ENCODE data around the gene NSD1. TPM values are rescaled to one million over a fixed set of nuclear protein-coding genes. Genes with fewer than 3 reads are reported as not detected.

NSD1 gene
- polyA plus RNA-seq, 1 donor from 2014 or later = 12.8 TPM

DNA sequence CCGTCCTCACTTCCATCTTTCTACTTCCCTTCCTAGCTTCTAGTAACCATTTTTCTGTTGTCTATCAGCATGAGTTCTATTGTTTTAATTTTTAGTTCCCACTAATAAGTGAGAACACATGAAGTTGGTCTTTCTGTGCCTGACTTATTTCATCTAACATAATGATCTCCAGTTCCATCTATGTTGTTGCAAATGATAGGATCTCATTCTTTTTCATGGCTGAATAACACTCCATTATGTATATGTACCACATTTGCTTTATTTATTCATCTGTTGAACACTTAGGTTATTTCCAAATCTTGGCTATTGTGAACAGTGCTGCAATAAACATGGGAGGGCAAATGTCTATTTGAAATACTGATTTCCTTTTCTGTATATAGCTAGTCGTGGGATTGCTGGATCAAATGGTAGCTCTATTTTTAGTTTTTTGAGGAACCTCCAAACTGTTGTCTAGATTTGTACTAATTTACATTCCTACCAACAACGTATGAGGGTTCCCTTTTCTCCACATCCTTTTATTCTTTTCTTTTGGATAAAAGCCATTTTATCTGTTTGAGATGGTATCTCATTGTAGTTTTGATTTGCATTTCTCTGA is 50.3 kb downstream of the NSD1 start:
- Histone ChIP-seq H3K4me3 (ENCODE audit: low read length) (no peak overlapping the region), H2AFZ (ENCODE audit: low read depth, low read length) (no peak overlapping the region), H3K36me3 (ENCODE audit: insufficient read depth, low read length) (no peaks in the 10 kb centered on the region), H3K4me2 (ENCODE audit: low read length) (no peak overlapping the region), H3K27ac (ENCODE audit: low read length) (no peak overlapping the region), H3F3A (ENCODE audit: insufficient read depth, low read length, poor library complexity, severe bottlenecking) (no peaks in the 10 kb centered on the region), H3K9me2 (ENCODE audit: insufficient read depth, low read length) (no peaks in the 10 kb centered on the region), H3K9me3 (ENCODE audit: low read length) (no peaks in the 10 kb centered on the region), H3K9ac (ENCODE audit: low read length) (no peak overlapping the region), H4K20me1 (ENCODE audit: insufficient read depth) (no peaks in the 10 kb centered on the region), H3K27me3 (ENCODE audit: insufficient read depth, low read depth, low read length) (no peaks in the 10 kb centered on the region), H3K79me2 (replicated peaks; ENCODE audit: insufficient read depth, low read length) (peaks cover 11% of the 10 kb centered on the region)
- TF ChIP-seq TAF1 (IDR thresholded peaks at IDR 0.05; ENCODE audit: low read depth) = no peak
- TF ChIP-seq EZH2 (IDR thresholded peaks at IDR 0.05; ENCODE audit: borderline replicate concordance, insufficient read depth, low read length, poor library complexity, severe bottlenecking) = no peak
- TF ChIP-seq, protein P1, sequence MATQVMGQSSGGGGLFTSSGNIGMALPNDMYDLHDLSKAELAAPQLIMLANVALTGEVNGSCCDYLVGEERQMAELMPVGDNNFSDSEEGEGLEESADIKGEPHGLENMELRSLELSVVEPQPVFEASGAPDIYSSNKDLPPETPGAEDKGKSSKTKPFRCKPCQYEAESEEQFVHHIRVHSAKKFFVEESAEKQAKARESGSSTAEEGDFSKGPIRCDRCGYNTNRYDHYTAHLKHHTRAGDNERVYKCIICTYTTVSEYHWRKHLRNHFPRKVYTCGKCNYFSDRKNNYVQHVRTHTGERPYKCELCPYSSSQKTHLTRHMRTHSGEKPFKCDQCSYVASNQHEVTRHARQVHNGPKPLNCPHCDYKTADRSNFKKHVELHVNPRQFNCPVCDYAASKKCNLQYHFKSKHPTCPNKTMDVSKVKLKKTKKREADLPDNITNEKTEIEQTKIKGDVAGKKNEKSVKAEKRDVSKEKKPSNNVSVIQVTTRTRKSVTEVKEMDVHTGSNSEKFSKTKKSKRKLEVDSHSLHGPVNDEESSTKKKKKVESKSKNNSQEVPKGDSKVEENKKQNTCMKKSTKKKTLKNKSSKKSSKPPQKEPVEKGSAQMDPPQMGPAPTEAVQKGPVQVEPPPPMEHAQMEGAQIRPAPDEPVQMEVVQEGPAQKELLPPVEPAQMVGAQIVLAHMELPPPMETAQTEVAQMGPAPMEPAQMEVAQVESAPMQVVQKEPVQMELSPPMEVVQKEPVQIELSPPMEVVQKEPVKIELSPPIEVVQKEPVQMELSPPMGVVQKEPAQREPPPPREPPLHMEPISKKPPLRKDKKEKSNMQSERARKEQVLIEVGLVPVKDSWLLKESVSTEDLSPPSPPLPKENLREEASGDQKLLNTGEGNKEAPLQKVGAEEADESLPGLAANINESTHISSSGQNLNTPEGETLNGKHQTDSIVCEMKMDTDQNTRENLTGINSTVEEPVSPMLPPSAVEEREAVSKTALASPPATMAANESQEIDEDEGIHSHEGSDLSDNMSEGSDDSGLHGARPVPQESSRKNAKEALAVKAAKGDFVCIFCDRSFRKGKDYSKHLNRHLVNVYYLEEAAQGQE (IDR thresholded peaks at IDR 0.05; ENCODE audit: borderline replicate concordance) = no peak
- no peak for TF ChIP-seq SMC3 (conservative IDR thresholded peaks at IDR 0.05; ENCODE audit: poor library complexity)
- TF ChIP-seq, protein P2, sequence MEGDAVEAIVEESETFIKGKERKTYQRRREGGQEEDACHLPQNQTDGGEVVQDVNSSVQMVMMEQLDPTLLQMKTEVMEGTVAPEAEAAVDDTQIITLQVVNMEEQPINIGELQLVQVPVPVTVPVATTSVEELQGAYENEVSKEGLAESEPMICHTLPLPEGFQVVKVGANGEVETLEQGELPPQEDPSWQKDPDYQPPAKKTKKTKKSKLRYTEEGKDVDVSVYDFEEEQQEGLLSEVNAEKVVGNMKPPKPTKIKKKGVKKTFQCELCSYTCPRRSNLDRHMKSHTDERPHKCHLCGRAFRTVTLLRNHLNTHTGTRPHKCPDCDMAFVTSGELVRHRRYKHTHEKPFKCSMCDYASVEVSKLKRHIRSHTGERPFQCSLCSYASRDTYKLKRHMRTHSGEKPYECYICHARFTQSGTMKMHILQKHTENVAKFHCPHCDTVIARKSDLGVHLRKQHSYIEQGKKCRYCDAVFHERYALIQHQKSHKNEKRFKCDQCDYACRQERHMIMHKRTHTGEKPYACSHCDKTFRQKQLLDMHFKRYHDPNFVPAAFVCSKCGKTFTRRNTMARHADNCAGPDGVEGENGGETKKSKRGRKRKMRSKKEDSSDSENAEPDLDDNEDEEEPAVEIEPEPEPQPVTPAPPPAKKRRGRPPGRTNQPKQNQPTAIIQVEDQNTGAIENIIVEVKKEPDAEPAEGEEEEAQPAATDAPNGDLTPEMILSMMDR (IDR thresholded peaks at IDR 0.05; ENCODE audit: poor library complexity, severe bottlenecking) = no peak
- TF ChIP-seq MXI1 (conservative IDR thresholded peaks at IDR 0.05; ENCODE audit: poor library complexity, severe bottlenecking) = no peak
- no peak for TF ChIP-seq EP300 (conservative IDR thresholded peaks at IDR 0.05; ENCODE audit: poor library complexity, severe bottlenecking)
- no peak for TF ChIP-seq RAD21 (conservative IDR thresholded peaks at IDR 0.05)
- no peak for TF ChIP-seq POLR2AphosphoS5 (IDR thresholded peaks at IDR 0.05)

DNA sequence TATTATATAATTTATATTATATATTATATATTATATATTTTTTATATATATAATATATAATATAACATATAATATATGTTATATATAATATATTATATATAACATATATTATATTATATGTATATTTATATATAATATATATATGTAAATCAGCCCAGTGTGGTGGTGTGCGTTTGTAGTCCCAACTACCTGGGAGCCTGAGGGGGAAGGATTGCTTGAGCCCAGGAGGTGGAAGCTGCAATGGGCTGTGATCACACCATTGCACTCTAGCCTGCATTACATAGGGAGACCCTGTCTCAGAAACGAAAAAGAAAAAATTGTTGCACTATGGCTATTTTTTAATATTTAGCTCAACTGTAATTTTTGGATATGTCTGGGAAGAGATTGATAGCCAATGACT is 52.4 kb downstream of the NSD1 start:
- Histone ChIP-seq H2AFZ (ENCODE audit: low read depth, low read length) (no peak overlapping the region), H3K9me3 (ENCODE audit: low read length) (no peaks in the 10 kb centered on the region), H3K27ac (ENCODE audit: low read length) (no peak overlapping the region), H3K27me3 (ENCODE audit: insufficient read depth, low read depth, low read length) (no peaks in the 10 kb centered on the region), H3K79me2 (replicated peaks; ENCODE audit: insufficient read depth, low read length) (peaks cover 13% of the 10 kb centered on the region), H3K4me3 (ENCODE audit: low read length) (no peak overlapping the region), H4K20me1 (ENCODE audit: insufficient read depth) (no peaks in the 10 kb centered on the region), H3K9me2 (ENCODE audit: insufficient read depth, low read length) (no peaks in the 10 kb centered on the region), H3F3A (ENCODE audit: insufficient read depth, low read length, poor library complexity, severe bottlenecking) (no peaks in the 10 kb centered on the region), H3K36me3 (ENCODE audit: insufficient read depth, low read length) (no peaks in the 10 kb centered on the region), H3K9ac (ENCODE audit: low read length) (no peak overlapping the region), H3K4me2 (ENCODE audit: low read length) (no peak overlapping the region)
- TF ChIP-seq TAF1 (IDR thresholded peaks at IDR 0.05; ENCODE audit: low read depth) = no peak

Measured in neural cell (in vitro differentiated cells).